ENCODE data around the gene TTR.

DNA sequence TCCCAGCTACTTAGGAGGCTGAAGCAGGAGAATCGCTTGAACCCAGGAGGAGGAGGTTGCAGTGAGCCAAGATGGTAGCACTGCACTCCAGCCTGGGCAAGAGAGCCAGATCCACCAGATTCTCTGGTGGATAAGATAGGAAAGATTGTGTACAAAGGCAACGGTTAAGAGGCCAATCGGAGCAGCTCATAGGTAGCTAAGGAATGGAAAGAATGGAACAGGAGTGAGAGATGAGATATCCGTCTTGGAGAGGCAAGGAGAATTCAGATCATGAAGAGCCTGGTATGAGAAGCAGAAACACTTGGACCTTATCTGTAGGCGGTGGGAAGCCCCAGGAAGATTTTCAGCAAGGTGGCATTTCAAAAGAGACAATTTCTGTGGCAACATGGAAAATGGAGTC lies 27.1 kb downstream of the TTR start:
- TF ChIP-seq CTCF (IDR thresholded peaks at IDR 0.05) = no peak
- no peak for TF ChIP-seq POLR2A (IDR thresholded peaks at IDR 0.05)

Measured in Peyer's patch (tissue), 4 donors.